Measurements from ENCODE around the gene PLXNA4. TPM values are rescaled to one million over a fixed set of nuclear protein-coding genes. Genes with fewer than 3 reads are reported as not detected.
A peak's percentile ranks its signal among the peaks of the same experiment; 100 is the strongest.

PLXNA4 gene
- total and polyA plus RNA-seq, 7 experiments from 2014 or later, result 0.05 to 31.6 (median 1.1) TPM

GRCh38 chr7:132576721-132577085 lies 433 bp upstream of the PLXNA4 start:
- H3K4me3 Mint-ChIP-seq, result peak overlapping the region in 8 of 10 donors; percentile 30 to 91 (median 74)
- Histone ChIP-seq H3K4me1 (ENCODE audit: control insufficient read depth in 2 of 2, insufficient read depth in 2 of 2, low read length in 2 of 2) (peaks cover 0 to 5% of the 10 kb centered on the region in 2 donors), H3K9me3 (ENCODE audit: control insufficient read depth in 2 of 3, low read length in 3 of 3) (no peaks in the 10 kb centered on the region), H3K27me3 (ENCODE audit: control insufficient read depth in 2 of 2, insufficient read depth in 2 of 2, low read length in 2 of 2) (peaks cover 5 to 14% of the 10 kb centered on the region in 2 donors), H3K4me3 (ENCODE audit: low read length) (no peak overlapping the region), H3K36me3 (ENCODE audit: control insufficient read depth in 2 of 3, insufficient read depth in 3 of 3, low read length in 3 of 3) (no peaks in the 10 kb centered on the region), H3K27ac (ENCODE audit: low read depth, low read length) (no peak overlapping the region)
- ChIA-PET POLR2A (no interaction called here), CTCF (interaction anchor here (7.8 kb wide), 1 partner anchor 182 kb away, joined by 136 read pairs; no protein-coding TSS in a partner anchor)
- ATAC-seq (no peak), DNase-seq (no peak)
- no peak overlapping the region for H3K27ac Mint-ChIP-seq
- peaks cover 60 to 79% (median 64%) of the 10 kb centered on the region in 5 donors for H3K27me3 Mint-ChIP-seq
- intact Hi-C loops (cut with micrococcal nuclease), result loop anchor here in 1 of 2 donors (5.0 kb wide), 2 partner anchors 59 to 506 kb away; partner anchors contain the start of gene CHCHD3
- no peaks in the 10 kb centered on the region for H3K9me3 Mint-ChIP-seq
- peaks cover 14 to 50% (median 19%) of the 10 kb centered on the region in 7 donors for H3K4me1 Mint-ChIP-seq
- H3K36me3 Mint-ChIP-seq, result peaks cover 0 to 19% (median 0%) of the 10 kb centered on the region in 5 donors

GRCh38 chr7:132575419-132575981 lies 770 bp downstream of the PLXNA4 start:
- Histone ChIP-seq H3K4me1 (ENCODE audit: control insufficient read depth in 2 of 2, insufficient read depth in 2 of 2, low read length in 2 of 2) (peaks cover 0 to 5% of the 10 kb centered on the region in 2 donors), H3K36me3 (ENCODE audit: control insufficient read depth in 2 of 3, insufficient read depth in 3 of 3, low read length in 3 of 3) (no peaks in the 10 kb centered on the region), H3K27ac (ENCODE audit: low read depth, low read length) (no peak overlapping the region), H3K27me3 (ENCODE audit: control insufficient read depth in 2 of 2, insufficient read depth in 2 of 2, low read length in 2 of 2) (peaks cover 5 to 14% of the 10 kb centered on the region in 2 donors), H3K4me3 (ENCODE audit: low read length) (peak overlapping the region; percentile 52), H3K9me3 (ENCODE audit: control insufficient read depth in 2 of 3, low read length in 3 of 3) (no peaks in the 10 kb centered on the region)
- intact Hi-C loops (cut with micrococcal nuclease), result loop anchor here (1.0 to 5.0 kb wide), 3 partner anchors 58 to 507 kb away; partner anchors contain the start of gene CHCHD3 (in 1 of the 2)
- no peaks in the 10 kb centered on the region for H3K9me3 Mint-ChIP-seq
- DNase-seq (peak in 1 of 9 donors; percentile 29), ATAC-seq (no peak)
- H3K4me3 Mint-ChIP-seq, result peak overlapping the region; percentile 30 to 91 (median 75)
- H3K4me1 Mint-ChIP-seq, result peaks cover 14 to 48% (median 19%) of the 10 kb centered on the region in 7 donors
- peaks cover 66 to 88% (median 71%) of the 10 kb centered on the region in 5 donors for H3K27me3 Mint-ChIP-seq
- ChIA-PET POLR2A (no interaction called here), CTCF (no interaction called here)
- H3K36me3 Mint-ChIP-seq, result peaks cover 0 to 28% (median 0%) of the 10 kb centered on the region in 5 donors
- peak overlapping the region in 1 of 9 donors; percentile 11 for H3K27ac Mint-ChIP-seq

GRCh38 chr7:132574223-132574622 lies 2.0 kb downstream of the PLXNA4 start:
- no peaks in the 10 kb centered on the region for H3K9me3 Mint-ChIP-seq
- H3K27ac ChIP-seq (ENCODE audit: low read depth, low read length), result no peak overlapping the region
- ChIA-PET POLR2A (no interaction called here), CTCF (interaction anchor here (0.8 to 1.2 kb wide), 2 partner anchors 9 to 179 kb away, joined by 4 read pairs; no protein-coding TSS in a partner anchor)
- H3K36me3 ChIP-seq (ENCODE audit: control insufficient read depth in 2 of 3, insufficient read depth in 3 of 3, low read length in 3 of 3), result no peaks in the 10 kb centered on the region
- DNase-seq (no peak), ATAC-seq (no peak)
- H3K36me3 Mint-ChIP-seq, result peaks cover 0 to 33% (median 0%) of the 10 kb centered on the region in 5 donors
- no peaks in the 10 kb centered on the region for H3K9me3 ChIP-seq (ENCODE audit: control insufficient read depth in 2 of 3, low read length in 3 of 3)
- peaks cover 65 to 89% (median 73%) of the 10 kb centered on the region in 5 donors for H3K27me3 Mint-ChIP-seq
- no peak overlapping the region for H3K27ac Mint-ChIP-seq
- H3K4me3 ChIP-seq (ENCODE audit: low read length), result no peak overlapping the region
- peaks cover 14 to 49% (median 19%) of the 10 kb centered on the region in 7 donors for H3K4me1 Mint-ChIP-seq
- H3K4me1 ChIP-seq (ENCODE audit: control insufficient read depth in 2 of 2, insufficient read depth in 2 of 2, low read length in 2 of 2), result peaks cover 0 to 5% of the 10 kb centered on the region in 2 donors
- intact Hi-C loops (cut with micrococcal nuclease), result no loop called here
- peaks cover 5 to 14% of the 10 kb centered on the region in 2 donors for H3K27me3 ChIP-seq (ENCODE audit: control insufficient read depth in 2 of 2, insufficient read depth in 2 of 2, low read length in 2 of 2)
- peak overlapping the region in 6 of 10 donors; percentile 0 to 91 (median 55) for H3K4me3 Mint-ChIP-seq

GRCh38 chr7:132573251-132573955 lies 2.9 kb downstream of the PLXNA4 start:
- H3K9me3 Mint-ChIP-seq, result no peaks in the 10 kb centered on the region
- H3K27ac Mint-ChIP-seq, result no peak overlapping the region
- H3K9me3 ChIP-seq (ENCODE audit: control insufficient read depth in 2 of 3, low read length in 3 of 3), result no peaks in the 10 kb centered on the region
- H3K27me3 Mint-ChIP-seq, result peaks cover 57 to 88% (median 66%) of the 10 kb centered on the region in 5 donors
- peaks cover 0 to 5% of the 10 kb centered on the region in 2 donors for H3K4me1 ChIP-seq (ENCODE audit: control insufficient read depth in 2 of 2, insufficient read depth in 2 of 2, low read length in 2 of 2)
- no peak overlapping the region for H3K27ac ChIP-seq (ENCODE audit: low read depth, low read length)
- ATAC-seq, result no peak
- CTCF ChIA-PET, result interaction anchor here (0.8 kb wide), 1 partner anchor 9 kb away, joined by 4 read pairs; no protein-coding TSS in a partner anchor
- H3K36me3 Mint-ChIP-seq, result peaks cover 0 to 33% (median 0%) of the 10 kb centered on the region in 5 donors
- H3K4me3 ChIP-seq (ENCODE audit: low read length), result no peak overlapping the region
- POLR2A ChIA-PET, result no interaction called here
- intact Hi-C loops (cut with micrococcal nuclease), result no loop called here
- peaks cover 4 to 14% of the 10 kb centered on the region in 2 donors for H3K27me3 ChIP-seq (ENCODE audit: control insufficient read depth in 2 of 2, insufficient read depth in 2 of 2, low read length in 2 of 2)
- peaks cover 13 to 49% (median 19%) of the 10 kb centered on the region in 7 donors for H3K4me1 Mint-ChIP-seq
- DNase-seq, result no peak
- H3K4me3 Mint-ChIP-seq, result peak overlapping the region in 7 of 10 donors; percentile 0 to 91 (median 33)
- H3K36me3 ChIP-seq (ENCODE audit: control insufficient read depth in 2 of 3, insufficient read depth in 3 of 3, low read length in 3 of 3), result no peaks in the 10 kb centered on the region

GRCh38 chr7:132572526-132572925 lies 3.7 kb downstream of the PLXNA4 start:
- Mint-ChIP-seq H3K4me3 (no peak overlapping the region), H3K27ac (no peak overlapping the region), H3K36me3 (peaks cover 0 to 33% (median 0%) of the 10 kb centered on the region in 5 donors), H3K27me3 (peaks cover 55 to 88% (median 61%) of the 10 kb centered on the region in 5 donors), H3K4me1 (peaks cover 5 to 41% (median 19%) of the 10 kb centered on the region in 7 donors), H3K9me3 (no peaks in the 10 kb centered on the region)
- H3K36me3 ChIP-seq (ENCODE audit: control insufficient read depth in 2 of 3, insufficient read depth in 3 of 3, low read length in 3 of 3), result no peaks in the 10 kb centered on the region
- DNase-seq (no peak), ATAC-seq (no peak)
- intact Hi-C loops (cut with micrococcal nuclease), result no loop called here
- H3K4me3 ChIP-seq (ENCODE audit: low read length), result no peak overlapping the region
- POLR2A ChIA-PET, result no interaction called here
- peaks cover 0 to 14% of the 10 kb centered on the region in 2 donors for H3K27me3 ChIP-seq (ENCODE audit: control insufficient read depth in 2 of 2, insufficient read depth in 2 of 2, low read length in 2 of 2)
- no peaks in the 10 kb centered on the region for H3K9me3 ChIP-seq (ENCODE audit: control insufficient read depth in 2 of 3, low read length in 3 of 3)
- peaks cover 0 to 5% of the 10 kb centered on the region in 2 donors for H3K4me1 ChIP-seq (ENCODE audit: control insufficient read depth in 2 of 2, insufficient read depth in 2 of 2, low read length in 2 of 2)
- no peak overlapping the region for H3K27ac ChIP-seq (ENCODE audit: low read depth, low read length)
- CTCF ChIA-PET, result no interaction called here

GRCh38 chr7:132571970-132572369 lies 4.3 kb downstream of the PLXNA4 start:
- Histone ChIP-seq H3K4me1 (ENCODE audit: control insufficient read depth in 2 of 2, insufficient read depth in 2 of 2, low read length in 2 of 2) (peaks cover 0 to 5% of the 10 kb centered on the region in 2 donors), H3K27ac (ENCODE audit: low read depth, low read length) (no peak overlapping the region), H3K27me3 (ENCODE audit: control insufficient read depth in 2 of 2, insufficient read depth in 2 of 2, low read length in 2 of 2) (peaks cover 0 to 14% of the 10 kb centered on the region in 2 donors), H3K4me3 (ENCODE audit: low read length) (no peak overlapping the region), H3K36me3 (ENCODE audit: control insufficient read depth in 2 of 3, insufficient read depth in 3 of 3, low read length in 3 of 3) (no peaks in the 10 kb centered on the region), H3K9me3 (ENCODE audit: control insufficient read depth in 2 of 3, low read length in 3 of 3) (no peaks in the 10 kb centered on the region)
- H3K9me3 Mint-ChIP-seq, result no peaks in the 10 kb centered on the region
- ATAC-seq (no peak), DNase-seq (no peak)
- H3K4me3 Mint-ChIP-seq, result no peak overlapping the region
- CTCF ChIA-PET, result no interaction called here
- peaks cover 55 to 93% (median 60%) of the 10 kb centered on the region in 5 donors for H3K27me3 Mint-ChIP-seq
- intact Hi-C loops (cut with micrococcal nuclease), result no loop called here
- H3K27ac Mint-ChIP-seq, result no peak overlapping the region
- peaks cover 0 to 33% (median 0%) of the 10 kb centered on the region in 5 donors for H3K36me3 Mint-ChIP-seq
- H3K4me1 Mint-ChIP-seq, result peaks cover 5 to 40% (median 19%) of the 10 kb centered on the region in 7 donors
- POLR2A ChIA-PET, result no interaction called here

Measured in naive thymus-derived CD4-positive, alpha-beta T cell (primary cell).